ENCODE measurements around the gene BRWD1.
"Not testable (repeated sequence)": the region's sequence is repeated elsewhere in the genome, so short reads cannot be mapped to it uniquely, and the experiment has no call there.

BRWD1 gene

DNA sequence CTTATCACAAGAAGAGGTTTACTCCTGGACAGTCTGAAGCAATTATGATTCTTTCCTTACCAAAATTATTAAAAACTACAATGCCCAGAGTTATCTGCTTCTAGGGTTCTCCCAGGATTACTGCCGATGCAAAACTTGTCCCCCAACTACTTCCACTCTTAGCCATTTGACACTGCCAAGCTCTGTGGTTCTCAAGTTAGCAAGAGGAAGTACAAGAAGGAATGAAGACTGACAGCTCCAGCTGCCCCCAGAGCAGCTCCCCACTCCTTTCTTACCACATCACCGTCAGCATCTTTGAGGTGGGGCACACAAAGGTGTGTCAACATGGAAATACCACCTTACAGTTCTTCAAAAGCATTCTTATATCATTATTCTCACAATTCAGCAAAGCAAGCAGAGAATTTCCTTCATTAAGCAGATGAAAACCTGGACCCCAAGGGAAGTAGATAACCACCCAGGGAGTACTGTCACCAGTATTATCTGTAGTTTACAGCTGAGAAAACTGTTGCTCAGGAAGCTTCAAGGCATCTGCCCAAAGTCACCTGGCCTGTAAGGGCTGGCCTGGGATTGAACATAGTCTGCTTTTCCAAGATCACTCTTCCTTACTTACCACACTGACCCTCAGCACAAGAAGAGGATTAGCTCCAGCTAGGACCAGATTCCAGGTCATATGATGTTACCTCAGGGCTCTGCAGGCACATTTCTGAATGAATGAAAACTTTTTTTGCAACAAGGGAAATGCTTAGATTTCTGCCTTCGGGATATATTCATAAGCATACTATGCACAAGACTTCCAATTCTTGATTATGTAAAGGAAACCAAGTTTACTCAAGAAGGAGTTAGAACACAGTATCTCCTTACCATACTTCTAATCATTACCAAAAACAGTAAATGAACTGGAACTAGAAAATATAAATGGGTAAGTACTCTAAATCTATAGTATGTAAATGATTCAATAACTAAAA lies 139.4 kb downstream of the BRWD1 start:
- Histone ChIP-seq H3K9me3 (ENCODE audit: control insufficient read depth, insufficient read depth, low read length) (no peaks in the 10 kb centered on the region), H3K36me3 (ENCODE audit: insufficient read depth, low read length) (peaks cover 10% of the 10 kb centered on the region)

DNA sequence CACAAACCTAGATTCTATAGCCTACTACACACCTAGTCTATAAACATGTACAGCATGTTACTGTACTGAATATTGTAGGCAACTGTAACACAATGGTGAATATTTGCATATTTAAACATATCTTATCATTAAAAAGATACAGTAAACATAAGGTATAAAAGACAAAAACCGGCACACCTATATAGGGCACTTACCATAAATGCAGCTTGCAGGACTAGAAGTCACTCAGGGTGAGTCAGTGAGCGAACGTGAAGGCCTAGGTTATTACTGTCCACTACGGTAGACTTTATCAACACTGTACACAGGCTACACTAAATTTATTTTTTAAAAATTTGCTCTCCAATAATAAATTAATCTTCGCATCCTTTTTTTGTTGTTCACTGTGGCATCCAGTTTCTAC lies 143.5 kb downstream of the BRWD1 start:
- Histone ChIP-seq H3K9ac (ENCODE audit: low read depth, low read length) (no peak overlapping the region), H3K9me3 (ENCODE audit: control insufficient read depth, insufficient read depth, low read length) (no peaks in the 10 kb centered on the region), H3K36me3 (ENCODE audit: insufficient read depth, low read length) (peaks cover 4% of the 10 kb centered on the region; the same call in 1 of the 2 replicates), H3K4me1 (ENCODE audit: insufficient read depth, low read length) (no peaks in the 10 kb centered on the region)

More for the DNA sequence above, 139.4 kb downstream of the BRWD1 start:
- Histone ChIP-seq H3K9ac (ENCODE audit: low read depth, low read length) (no peak overlapping the region), H3K4me1 (ENCODE audit: insufficient read depth, low read length) (no peaks in the 10 kb centered on the region)

DNA sequence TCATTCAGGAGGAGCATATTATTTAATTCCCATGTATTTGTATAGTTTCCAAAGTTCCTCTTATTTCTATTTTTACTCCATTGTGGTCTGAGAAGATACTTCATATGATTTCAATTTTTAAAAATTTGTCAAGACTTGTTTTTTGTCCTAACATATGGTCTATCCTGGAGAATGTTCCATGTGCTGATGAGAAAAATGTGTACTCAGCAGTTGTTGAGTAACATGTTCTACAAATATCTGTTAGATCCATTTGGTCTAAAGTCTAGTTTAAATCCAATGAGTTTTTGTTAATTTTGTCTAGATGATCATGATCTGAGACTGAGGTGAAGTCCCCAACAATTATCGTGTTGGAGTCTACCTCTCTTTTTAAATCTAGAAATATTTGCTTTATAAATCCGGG lies 144.6 kb downstream of the BRWD1 start:
- Histone ChIP-seq H3K4me1 (ENCODE audit: insufficient read depth, low read length) (no peaks in the 10 kb centered on the region), H3K36me3 (ENCODE audit: insufficient read depth, low read length) (peaks cover 4% of the 10 kb centered on the region; the same call in 1 of the 2 replicates), H3K9ac (ENCODE audit: low read depth, low read length) (no peak overlapping the region), H3K9me3 (ENCODE audit: control insufficient read depth, insufficient read depth, low read length) (no peaks in the 10 kb centered on the region)

DNA sequence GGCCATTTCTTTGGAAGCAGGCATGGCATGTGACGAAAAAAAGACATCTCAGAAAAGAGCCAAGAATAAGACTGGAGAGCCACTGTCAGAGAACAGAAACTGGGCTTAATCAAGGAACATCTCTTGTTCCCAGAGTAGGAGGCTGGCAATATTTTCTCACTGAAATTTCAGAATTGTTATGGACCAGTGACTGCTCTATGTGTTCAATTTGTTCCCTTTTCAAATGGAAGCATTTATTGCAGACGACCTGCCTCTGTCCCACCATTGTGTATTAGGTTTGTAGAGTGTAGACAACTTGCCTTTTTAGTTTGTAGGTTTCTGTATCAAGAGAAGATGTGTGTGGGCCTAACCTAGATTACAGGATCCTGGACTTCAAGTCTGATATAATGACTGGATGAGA lies 148.9 kb downstream of the BRWD1 start:
- no peak overlapping the region for H3K9ac ChIP-seq (ENCODE audit: low read depth, low read length)
- no peaks in the 10 kb centered on the region for H3K36me3 ChIP-seq (ENCODE audit: insufficient read depth, low read length)
- no peaks in the 10 kb centered on the region; the same call in 1 of the 2 replicates for H3K9me3 ChIP-seq (ENCODE audit: control insufficient read depth, insufficient read depth, low read length)
- no peaks in the 10 kb centered on the region for H3K4me1 ChIP-seq (ENCODE audit: insufficient read depth, low read length)

DNA sequence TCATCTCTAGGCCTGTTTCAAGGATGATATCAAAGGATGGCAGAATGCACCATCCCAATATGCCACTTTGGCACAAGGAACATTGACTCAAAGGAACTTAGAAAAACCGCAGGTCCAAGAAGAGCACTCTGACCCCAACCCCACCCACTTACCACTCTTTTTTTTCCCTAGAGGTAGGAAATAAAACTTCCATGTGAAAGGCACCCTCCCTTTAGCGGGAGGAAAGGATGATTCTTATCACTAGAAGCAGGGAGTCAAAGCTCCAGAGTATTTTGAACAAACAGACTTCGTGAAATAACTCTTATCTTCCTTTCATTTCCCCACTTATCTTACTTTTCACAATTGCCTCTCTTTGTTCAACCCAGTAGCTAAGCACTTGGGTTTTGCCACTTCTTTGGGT lies 152.4 kb downstream of the BRWD1 start:
- Histone ChIP-seq H3K9ac (ENCODE audit: low read depth, low read length) (no peak overlapping the region), H3K9me3 (ENCODE audit: control insufficient read depth, insufficient read depth, low read length) (no peaks in the 10 kb centered on the region; the same call in 1 of the 2 replicates), H3K4me1 (ENCODE audit: insufficient read depth, low read length) (no peaks in the 10 kb centered on the region), H3K36me3 (ENCODE audit: insufficient read depth, low read length) (no peaks in the 10 kb centered on the region)

DNA sequence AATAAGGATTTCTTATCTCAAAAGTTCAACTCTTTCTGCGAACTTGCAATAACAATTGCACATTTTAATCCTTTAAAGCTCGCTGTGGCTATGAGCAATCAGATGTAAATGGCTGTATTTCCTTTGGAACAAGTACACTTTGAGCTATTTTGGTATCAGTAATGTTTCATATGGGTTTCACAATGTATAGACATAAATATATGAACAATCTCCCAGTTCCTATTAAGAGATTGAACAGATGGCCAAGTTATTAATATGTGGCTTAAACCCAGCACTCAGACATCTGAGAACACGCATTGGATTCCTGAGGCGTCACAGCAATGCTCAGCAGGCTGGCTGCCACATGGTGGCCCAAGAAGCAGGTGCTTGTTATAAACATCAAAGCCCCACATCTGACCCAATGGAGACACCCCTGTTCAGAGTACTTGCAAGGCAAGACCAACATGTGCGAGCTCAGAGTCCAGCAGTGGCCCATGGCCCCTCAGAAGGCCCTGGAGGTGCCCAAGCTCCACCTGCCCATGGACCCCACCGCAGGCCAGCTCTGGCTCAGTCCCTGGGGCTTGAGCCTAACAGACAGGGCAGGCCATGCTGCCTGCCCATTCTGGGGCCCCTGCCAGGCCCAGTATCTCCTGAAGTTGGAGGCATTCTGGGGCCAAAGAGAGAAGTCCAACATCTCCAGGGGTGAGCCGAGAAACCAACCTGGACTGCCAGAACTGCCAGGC lies 153.9 kb downstream of the BRWD1 start:
- Histone ChIP-seq H3K9ac (ENCODE audit: low read depth, low read length) (no peak overlapping the region), H3K4me1 (ENCODE audit: insufficient read depth, low read length) (no peaks in the 10 kb centered on the region), H3K36me3 (ENCODE audit: insufficient read depth, low read length) (no peaks in the 10 kb centered on the region), H3K9me3 (ENCODE audit: control insufficient read depth, insufficient read depth, low read length) (no peaks in the 10 kb centered on the region; the same call in 1 of the 2 replicates)

DNA sequence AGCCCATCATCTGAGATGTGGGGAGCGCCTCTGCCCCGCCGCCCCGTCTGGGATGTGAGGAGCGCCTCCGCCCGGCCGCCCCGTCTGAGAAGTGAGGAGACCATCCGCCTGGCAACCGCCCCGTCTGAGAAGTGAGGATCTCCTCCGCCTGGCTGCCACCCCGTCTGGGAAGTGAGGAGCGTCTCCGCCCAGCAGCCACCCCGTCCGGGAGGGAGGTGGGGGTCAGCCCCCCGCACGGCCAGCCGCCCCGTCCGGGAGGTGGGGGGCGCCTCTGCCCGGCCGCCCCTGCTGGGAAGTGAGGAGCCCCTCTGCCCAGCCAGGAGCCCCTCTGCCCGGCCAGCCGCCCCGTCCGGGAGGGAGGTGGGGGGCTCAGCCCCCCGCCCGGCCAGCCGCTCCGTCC lies 156.2 kb downstream of the BRWD1 start:
- H3K4me1 ChIP-seq (ENCODE audit: insufficient read depth, low read length); H3K36me3 ChIP-seq (ENCODE audit: insufficient read depth, low read length); H3K9me3 ChIP-seq (ENCODE audit: control insufficient read depth, insufficient read depth, low read length); H3K9ac ChIP-seq (ENCODE audit: low read depth, low read length): not testable (repeated sequence)

DNA sequence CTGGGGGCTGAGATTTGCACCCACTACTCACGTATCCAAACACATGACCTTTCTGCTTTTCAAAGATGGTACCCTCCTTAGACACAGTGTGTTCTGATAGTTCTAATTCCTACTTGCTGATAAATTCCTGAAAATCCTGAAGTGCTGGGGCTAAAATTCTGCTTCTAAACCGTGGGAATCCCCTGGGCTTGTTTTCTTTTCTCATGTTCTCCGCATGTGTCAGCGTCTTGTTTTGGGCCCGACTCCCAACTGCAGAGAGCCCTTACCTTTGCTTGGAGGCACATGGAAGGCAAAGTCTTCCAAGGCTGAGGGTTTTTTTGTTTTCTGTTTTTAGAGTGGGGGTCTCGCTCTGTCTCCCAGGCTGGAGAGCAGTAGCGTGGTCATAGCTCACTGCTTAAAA lies 157.4 kb downstream of the BRWD1 start:
- no peaks in the 10 kb centered on the region for H3K9me3 ChIP-seq (ENCODE audit: control insufficient read depth, insufficient read depth, low read length)
- H3K36me3 ChIP-seq (ENCODE audit: insufficient read depth, low read length): no peaks in the 10 kb centered on the region
- H3K4me1 ChIP-seq (ENCODE audit: insufficient read depth, low read length): no peaks in the 10 kb centered on the region
- H3K9ac ChIP-seq (ENCODE audit: low read depth, low read length): no peak overlapping the region

DNA sequence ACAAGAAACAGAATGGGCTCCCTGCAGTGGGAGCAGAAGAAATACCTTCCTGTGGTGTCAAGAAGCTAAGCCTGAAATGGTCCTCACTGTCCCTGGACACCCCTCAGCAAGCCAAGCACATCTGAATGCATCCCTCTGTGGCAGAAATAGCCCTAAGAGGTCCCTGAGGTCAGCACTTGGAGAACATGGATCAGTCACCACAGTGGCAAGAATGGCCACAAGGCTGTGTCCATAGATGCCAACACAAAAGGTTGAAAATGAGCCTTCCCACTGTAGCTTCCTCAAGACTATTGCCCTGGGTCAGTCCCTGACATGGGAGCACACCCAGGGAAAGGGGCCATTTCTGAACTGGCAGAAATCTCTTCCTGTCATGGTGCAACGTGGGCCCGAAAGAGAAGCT lies 157.9 kb downstream of the BRWD1 start:
- Histone ChIP-seq H3K9me3 (ENCODE audit: control insufficient read depth, insufficient read depth, low read length) (no peaks in the 10 kb centered on the region), H3K36me3 (ENCODE audit: insufficient read depth, low read length) (no peaks in the 10 kb centered on the region), H3K9ac (ENCODE audit: low read depth, low read length) (no peak overlapping the region), H3K4me1 (ENCODE audit: insufficient read depth, low read length) (no peaks in the 10 kb centered on the region)

DNA sequence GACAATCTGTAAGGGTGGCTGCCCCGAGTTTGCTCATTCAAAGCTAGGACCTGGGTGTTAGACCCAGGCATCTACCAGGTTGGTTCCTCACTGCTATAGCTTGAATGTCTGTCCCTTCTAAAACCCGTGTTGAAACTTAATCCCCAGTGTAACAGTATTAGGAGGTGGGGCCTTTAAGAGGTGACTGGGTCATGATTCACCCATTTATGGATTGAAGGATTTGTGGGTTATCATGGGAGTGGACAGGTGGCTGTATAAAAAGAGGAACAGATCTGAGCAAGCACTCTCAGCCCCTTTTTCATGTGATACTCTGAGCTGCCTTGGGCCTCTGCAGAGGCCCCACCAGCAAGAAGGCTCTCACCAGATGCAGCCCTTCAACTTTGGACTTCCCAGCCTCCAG lies 159.6 kb downstream of the BRWD1 start:
- H3K4me1 ChIP-seq (ENCODE audit: insufficient read depth, low read length): no peaks in the 10 kb centered on the region
- no peak overlapping the region for H3K9ac ChIP-seq (ENCODE audit: low read depth, low read length)
- H3K36me3 ChIP-seq (ENCODE audit: insufficient read depth, low read length): no peaks in the 10 kb centered on the region
- no peaks in the 10 kb centered on the region for H3K9me3 ChIP-seq (ENCODE audit: control insufficient read depth, insufficient read depth, low read length)

DNA sequence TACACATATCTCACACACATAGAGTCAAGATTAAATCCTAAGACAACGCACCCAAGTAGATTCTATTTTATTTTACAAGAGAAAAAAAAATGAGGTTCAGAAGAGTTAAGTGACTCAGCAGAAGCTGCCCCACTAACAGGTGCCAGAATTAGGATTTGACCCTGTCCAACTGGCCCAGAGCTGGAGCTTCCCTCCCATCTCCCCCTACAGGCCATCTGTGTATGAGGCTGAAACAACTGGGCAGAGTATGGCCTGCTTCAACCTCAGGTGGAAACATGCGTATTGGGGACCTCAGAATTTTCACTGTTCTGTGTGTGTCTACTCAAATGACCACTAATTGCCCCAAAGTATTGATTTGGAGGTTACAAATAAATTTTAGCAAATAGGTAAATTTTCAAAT lies 160.1 kb downstream of the BRWD1 start:
- no peaks in the 10 kb centered on the region for H3K36me3 ChIP-seq (ENCODE audit: insufficient read depth, low read length)
- H3K9ac ChIP-seq (ENCODE audit: low read depth, low read length): no peak overlapping the region
- no peaks in the 10 kb centered on the region for H3K4me1 ChIP-seq (ENCODE audit: insufficient read depth, low read length)
- no peaks in the 10 kb centered on the region for H3K9me3 ChIP-seq (ENCODE audit: control insufficient read depth, insufficient read depth, low read length)

DNA sequence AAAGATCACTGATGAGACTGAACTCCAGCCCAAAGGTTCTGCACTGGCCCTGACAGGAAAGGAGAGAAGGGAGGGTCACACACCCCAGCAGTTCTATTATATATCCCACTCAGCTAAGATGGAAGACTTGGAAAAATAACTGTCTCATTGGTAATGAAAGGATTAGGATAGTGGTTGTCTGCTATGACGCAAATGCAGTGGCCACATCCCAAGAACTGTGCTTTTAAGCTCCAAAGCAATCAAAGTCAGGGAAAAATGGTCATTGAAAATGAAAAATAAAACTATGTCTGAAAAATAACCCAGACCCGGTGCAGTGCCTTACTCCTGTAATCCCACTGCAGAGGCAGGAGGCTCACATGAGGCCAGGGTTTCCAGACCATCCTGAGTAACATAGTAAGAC lies 161.2 kb downstream of the BRWD1 start:
- H3K36me3 ChIP-seq (ENCODE audit: insufficient read depth, low read length): no peaks in the 10 kb centered on the region

DNA sequence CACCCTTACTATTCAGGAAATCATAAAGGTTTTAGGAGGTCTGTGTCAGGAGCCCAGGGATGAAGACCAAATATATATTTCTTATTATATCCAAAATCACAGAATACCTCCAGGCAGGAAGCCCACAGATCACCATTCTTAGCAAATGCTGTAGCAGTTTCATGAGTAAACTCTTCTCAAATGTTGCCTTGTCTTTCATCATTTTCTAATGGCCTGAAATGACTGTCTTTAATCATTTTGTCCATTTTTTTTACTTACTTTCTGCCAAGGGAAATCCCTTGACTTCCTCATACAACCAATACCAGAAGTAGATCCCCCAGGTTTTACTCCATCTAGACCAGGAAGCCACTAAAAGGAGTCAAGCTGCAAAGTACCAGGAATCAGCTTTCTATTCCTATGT lies 162.6 kb downstream of the BRWD1 start:
- Histone ChIP-seq H3K4me1 (ENCODE audit: insufficient read depth, low read length) (no peaks in the 10 kb centered on the region), H3K36me3 (ENCODE audit: insufficient read depth, low read length) (no peaks in the 10 kb centered on the region), H3K9ac (ENCODE audit: low read depth, low read length) (no peak overlapping the region), H3K9me3 (ENCODE audit: control insufficient read depth, insufficient read depth, low read length) (0 out of 2 replicates have a peak, but pooled peaks cover under 1% of the 10 kb centered on the region)

More for the DNA sequence above, 161.2 kb downstream of the BRWD1 start:
- Histone ChIP-seq H3K9me3 (ENCODE audit: control insufficient read depth, insufficient read depth, low read length) (no peaks in the 10 kb centered on the region), H3K9ac (ENCODE audit: low read depth, low read length) (no peak overlapping the region), H3K4me1 (ENCODE audit: insufficient read depth, low read length) (no peaks in the 10 kb centered on the region)

DNA sequence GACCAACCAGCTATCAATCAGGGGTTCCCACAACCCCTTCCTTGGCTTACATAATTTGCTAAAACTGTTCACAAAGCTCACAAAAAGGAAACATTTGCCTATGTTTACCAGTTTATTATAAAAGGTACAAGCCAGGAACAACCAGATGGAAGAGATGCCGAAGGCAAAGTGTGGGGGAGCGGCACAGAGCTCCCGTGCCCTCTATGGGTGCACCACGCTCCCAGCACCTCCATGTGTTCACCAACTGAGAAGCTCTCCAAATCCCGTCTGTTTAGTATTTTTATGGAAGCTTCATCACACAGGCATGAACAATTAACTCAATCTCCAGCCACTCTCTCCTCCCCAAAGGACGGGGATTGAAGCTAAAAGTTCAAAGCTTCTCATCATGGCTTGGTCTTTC lies 163.1 kb downstream of the BRWD1 start:
- 0 out of 2 replicates have a peak, but pooled peaks cover 2% of the 10 kb centered on the region for H3K9me3 ChIP-seq (ENCODE audit: control insufficient read depth, insufficient read depth, low read length)
- no peak overlapping the region for H3K9ac ChIP-seq (ENCODE audit: low read depth, low read length)
- H3K4me1 ChIP-seq (ENCODE audit: insufficient read depth, low read length): no peaks in the 10 kb centered on the region
- H3K36me3 ChIP-seq (ENCODE audit: insufficient read depth, low read length): no peaks in the 10 kb centered on the region

DNA sequence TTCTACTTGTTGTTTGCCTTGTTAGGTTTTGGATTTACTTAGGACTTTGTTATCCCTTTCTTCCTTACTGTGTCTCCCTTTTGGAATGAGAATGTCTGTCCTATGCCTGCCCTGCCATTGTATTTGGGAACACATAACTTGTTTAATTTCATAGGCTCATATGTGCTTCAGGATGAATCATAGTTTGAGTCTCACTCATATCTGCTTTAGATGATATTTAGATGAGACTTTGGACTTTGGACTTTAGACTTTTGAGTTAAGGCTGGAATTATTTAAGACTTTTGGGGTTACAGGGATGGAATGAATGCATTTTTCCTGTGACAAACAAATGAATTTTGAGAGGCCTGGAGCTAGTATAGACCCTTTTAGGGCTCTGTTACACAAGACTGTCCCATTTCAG lies 163.6 kb downstream of the BRWD1 start:
- Histone ChIP-seq H3K36me3 (ENCODE audit: insufficient read depth, low read length) (no peaks in the 10 kb centered on the region), H3K9me3 (ENCODE audit: control insufficient read depth, insufficient read depth, low read length) (0 out of 2 replicates have a peak, but pooled peaks cover 2% of the 10 kb centered on the region), H3K9ac (ENCODE audit: low read depth, low read length) (no peak overlapping the region), H3K4me1 (ENCODE audit: insufficient read depth, low read length) (no peaks in the 10 kb centered on the region)
